ENCODE data around the gene CYLD.

DNA sequence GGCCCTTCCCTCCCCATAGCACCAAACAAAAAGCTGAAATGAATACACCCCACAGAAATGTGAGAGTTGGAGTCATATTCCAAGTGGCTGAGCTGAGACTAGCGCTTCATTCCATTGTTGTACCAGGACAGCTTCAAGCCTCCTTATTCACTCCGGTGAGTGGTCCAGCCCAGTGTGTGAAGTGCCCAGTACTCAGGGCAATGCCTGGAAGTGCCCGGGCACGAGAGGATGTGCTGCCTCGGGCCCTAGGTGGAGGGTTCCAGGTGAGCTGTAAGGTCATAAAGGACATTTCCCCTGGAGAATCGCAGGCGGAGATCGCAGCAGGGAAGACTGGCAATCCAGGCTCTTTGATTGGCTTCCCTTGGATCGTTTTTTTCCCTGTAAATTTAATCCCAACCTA, 5.4 kb upstream of the CYLD start:
- TF ChIP-seq, protein P1, sequence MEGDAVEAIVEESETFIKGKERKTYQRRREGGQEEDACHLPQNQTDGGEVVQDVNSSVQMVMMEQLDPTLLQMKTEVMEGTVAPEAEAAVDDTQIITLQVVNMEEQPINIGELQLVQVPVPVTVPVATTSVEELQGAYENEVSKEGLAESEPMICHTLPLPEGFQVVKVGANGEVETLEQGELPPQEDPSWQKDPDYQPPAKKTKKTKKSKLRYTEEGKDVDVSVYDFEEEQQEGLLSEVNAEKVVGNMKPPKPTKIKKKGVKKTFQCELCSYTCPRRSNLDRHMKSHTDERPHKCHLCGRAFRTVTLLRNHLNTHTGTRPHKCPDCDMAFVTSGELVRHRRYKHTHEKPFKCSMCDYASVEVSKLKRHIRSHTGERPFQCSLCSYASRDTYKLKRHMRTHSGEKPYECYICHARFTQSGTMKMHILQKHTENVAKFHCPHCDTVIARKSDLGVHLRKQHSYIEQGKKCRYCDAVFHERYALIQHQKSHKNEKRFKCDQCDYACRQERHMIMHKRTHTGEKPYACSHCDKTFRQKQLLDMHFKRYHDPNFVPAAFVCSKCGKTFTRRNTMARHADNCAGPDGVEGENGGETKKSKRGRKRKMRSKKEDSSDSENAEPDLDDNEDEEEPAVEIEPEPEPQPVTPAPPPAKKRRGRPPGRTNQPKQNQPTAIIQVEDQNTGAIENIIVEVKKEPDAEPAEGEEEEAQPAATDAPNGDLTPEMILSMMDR (IDR thresholded peaks at IDR 0.05; ENCODE audit: insufficient read depth, low read length): no peak
- no peak for TF ChIP-seq GABPA (IDR thresholded peaks at IDR 0.05; ENCODE audit: low read depth)
- no peak for TF ChIP-seq POLR2AphosphoS5 (IDR thresholded peaks at IDR 0.05; ENCODE audit: low read depth)
